ENCODE measurements around the gene ASXL1.

Gene ASXL1

DNA sequence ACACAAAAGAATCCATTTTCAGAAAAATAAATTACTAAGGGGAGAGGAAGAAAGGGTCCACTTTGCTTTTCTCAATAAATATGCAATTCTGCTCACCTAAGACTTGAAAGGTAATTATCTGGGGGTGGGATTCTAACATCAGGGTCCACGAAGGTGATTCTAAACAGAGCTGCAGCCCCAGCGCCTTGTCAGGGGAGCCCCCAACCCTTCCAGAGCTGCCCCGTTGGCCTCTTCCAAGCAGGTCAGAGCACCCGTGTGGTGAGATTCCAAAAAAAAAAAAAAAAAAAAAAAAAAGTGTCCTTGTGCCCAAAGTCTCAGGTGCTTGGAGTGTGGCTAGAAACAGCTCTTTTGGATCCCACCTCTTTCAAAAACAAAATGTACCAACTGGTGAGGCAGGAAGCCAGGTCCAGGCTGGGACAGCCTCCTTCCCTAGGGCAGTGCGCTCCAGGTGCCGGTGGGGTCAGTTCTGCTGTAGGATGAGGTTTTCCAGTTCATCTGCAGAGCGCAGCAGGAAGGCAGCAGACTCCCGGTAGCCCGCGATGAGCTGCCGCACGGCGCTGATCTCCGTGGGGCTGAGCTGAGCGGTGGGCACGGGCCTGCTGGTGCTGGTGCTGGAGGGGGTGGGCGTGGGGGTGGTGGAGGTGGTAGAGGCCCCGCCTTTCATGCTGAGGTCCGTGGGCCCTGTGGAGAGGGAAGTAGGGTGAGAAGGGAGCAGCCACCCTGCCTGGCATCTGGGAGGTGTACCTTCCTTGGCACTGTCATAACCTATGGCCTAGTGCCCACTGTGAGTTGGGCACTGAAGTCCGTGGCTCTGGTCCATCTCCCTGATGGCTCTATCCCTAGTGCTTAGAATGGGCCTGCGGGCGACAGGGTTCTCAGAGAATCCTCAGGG is 89.3 kb downstream of the ASXL1 start:
- H2AFZ ChIP-seq = no peak overlapping the region
- no peaks in the 10 kb centered on the region for H3K9me3 ChIP-seq (ENCODE audit: control insufficient read depth, low read length)
- no peak overlapping the region for H3K9ac ChIP-seq
- H3K79me2 ChIP-seq = no peaks in the 10 kb centered on the region
- H3K36me3 ChIP-seq (ENCODE audit: control insufficient read depth, insufficient read depth, low read length) = no peaks in the 10 kb centered on the region
- H3K4me2 ChIP-seq (ENCODE audit: low read length) = no peak overlapping the region
- H3K4me1 ChIP-seq = peaks cover 4% of the 10 kb centered on the region
- no peaks in the 10 kb centered on the region for H3K27me3 ChIP-seq (ENCODE audit: control insufficient read depth, insufficient read depth, low read length)
- TF ChIP-seq, protein P1, sequence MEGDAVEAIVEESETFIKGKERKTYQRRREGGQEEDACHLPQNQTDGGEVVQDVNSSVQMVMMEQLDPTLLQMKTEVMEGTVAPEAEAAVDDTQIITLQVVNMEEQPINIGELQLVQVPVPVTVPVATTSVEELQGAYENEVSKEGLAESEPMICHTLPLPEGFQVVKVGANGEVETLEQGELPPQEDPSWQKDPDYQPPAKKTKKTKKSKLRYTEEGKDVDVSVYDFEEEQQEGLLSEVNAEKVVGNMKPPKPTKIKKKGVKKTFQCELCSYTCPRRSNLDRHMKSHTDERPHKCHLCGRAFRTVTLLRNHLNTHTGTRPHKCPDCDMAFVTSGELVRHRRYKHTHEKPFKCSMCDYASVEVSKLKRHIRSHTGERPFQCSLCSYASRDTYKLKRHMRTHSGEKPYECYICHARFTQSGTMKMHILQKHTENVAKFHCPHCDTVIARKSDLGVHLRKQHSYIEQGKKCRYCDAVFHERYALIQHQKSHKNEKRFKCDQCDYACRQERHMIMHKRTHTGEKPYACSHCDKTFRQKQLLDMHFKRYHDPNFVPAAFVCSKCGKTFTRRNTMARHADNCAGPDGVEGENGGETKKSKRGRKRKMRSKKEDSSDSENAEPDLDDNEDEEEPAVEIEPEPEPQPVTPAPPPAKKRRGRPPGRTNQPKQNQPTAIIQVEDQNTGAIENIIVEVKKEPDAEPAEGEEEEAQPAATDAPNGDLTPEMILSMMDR (IDR thresholded peaks at IDR 0.05) = no peak
- H3K4me3 ChIP-seq (ENCODE audit: low read depth, low read length) = no peak overlapping the region
- H3K27ac ChIP-seq = no peak overlapping the region

DNA sequence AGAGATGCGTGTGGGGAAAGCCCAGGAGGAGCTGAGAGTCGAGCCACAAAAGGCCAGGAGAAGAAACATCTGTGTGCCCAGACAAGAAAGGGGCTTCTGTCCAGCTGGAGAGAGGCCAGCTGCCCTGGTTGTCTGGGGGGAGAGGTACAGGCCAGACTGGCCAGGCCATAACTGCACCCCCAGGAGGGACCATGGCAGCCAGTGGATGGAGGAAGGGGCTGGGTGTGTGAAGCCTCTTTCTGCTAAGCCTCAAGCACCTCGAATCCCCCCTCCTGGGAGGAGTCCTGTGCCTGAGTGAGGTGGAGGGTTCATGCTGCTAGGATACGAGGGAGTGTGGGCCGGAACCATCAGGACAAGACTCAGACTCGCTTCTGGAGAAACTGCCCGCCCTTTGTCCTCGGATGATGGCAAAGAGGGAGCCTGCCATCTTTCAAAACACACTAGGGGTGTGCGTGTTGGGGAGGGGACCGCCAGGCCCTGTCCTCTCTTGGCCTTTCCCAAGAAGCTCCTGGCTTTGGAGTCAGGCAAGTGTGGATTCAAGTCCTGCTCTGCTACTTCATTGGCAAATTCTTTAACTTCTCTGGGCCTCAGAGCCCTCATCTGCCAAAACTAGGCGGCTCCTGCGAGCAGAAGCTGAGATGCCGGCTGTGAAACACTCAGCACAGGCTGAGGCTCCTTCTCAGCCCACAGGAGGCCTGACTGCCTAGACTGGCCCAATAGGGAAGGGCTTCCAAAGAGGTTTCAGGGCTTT is 90.3 kb downstream of the ASXL1 start:
- Histone ChIP-seq H3K9me3 (ENCODE audit: control insufficient read depth, low read length) (no peaks in the 10 kb centered on the region), H3K27ac (no peak overlapping the region), H2AFZ (no peak overlapping the region), H3K4me2 (ENCODE audit: low read length) (no peak overlapping the region), H3K9ac (no peak overlapping the region), H3K4me3 (ENCODE audit: low read depth, low read length) (no peak overlapping the region), H3K79me2 (no peaks in the 10 kb centered on the region), H3K27me3 (ENCODE audit: control insufficient read depth, insufficient read depth, low read length) (no peaks in the 10 kb centered on the region), H3K4me1 (peaks cover 4% of the 10 kb centered on the region), H3K36me3 (ENCODE audit: control insufficient read depth, insufficient read depth, low read length) (no peaks in the 10 kb centered on the region)
- TF ChIP-seq, protein P1 (IDR thresholded peaks at IDR 0.05) = no peak

DNA sequence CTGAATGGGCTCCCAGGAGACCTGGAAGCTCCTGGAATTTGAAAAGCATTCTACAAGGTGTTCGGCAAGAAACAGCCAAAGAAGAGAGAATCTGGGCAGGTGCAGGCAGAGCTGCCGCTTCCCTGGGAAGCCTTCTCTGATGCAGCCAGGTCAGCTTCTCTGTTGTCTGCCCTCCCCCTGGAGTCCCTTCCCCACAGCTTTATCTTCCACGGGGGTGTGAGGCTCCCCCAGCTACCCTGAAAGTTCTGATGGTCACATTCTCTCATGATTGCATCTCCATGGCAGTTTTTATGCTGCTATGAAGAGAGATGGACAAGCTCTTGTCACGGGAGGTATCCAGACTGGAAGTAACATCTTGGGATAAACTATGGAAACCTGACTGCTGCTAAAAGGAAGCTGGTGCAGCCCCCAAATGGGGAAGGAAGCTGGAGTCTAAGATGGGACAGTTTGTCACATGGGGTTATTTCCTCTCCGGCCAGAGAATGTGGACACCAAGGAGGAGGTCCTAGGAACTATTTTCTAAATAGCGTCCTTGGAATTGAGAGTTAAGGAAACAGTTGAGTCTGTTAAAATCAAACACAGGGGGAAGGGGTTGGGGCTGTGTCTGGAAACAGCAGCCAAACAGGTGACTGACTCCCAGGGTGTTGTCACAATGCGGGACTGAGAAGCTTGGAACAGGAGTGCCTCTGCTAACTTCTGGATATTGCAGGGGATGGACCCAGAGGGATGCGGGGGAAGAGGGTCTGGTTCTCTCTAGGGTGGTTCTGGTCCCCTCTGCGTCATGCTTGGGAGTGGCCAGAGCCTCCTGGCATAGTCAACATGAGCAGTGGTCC is 91.1 kb downstream of the ASXL1 start:
- no peaks in the 10 kb centered on the region for H3K9me3 ChIP-seq (ENCODE audit: control insufficient read depth, low read length)
- H3K27ac ChIP-seq = no peak overlapping the region
- no peaks in the 10 kb centered on the region for H3K27me3 ChIP-seq (ENCODE audit: control insufficient read depth, insufficient read depth, low read length)
- H2AFZ ChIP-seq = no peak overlapping the region
- H3K79me2 ChIP-seq = no peaks in the 10 kb centered on the region
- no peak overlapping the region for H3K9ac ChIP-seq
- no peak overlapping the region for H3K4me3 ChIP-seq (ENCODE audit: low read depth, low read length)
- H3K4me2 ChIP-seq (ENCODE audit: low read length) = no peak overlapping the region
- TF ChIP-seq, protein P1 (IDR thresholded peaks at IDR 0.05) = no peak
- peaks cover 4% of the 10 kb centered on the region for H3K4me1 ChIP-seq
- H3K36me3 ChIP-seq (ENCODE audit: control insufficient read depth, insufficient read depth, low read length) = no peaks in the 10 kb centered on the region

DNA sequence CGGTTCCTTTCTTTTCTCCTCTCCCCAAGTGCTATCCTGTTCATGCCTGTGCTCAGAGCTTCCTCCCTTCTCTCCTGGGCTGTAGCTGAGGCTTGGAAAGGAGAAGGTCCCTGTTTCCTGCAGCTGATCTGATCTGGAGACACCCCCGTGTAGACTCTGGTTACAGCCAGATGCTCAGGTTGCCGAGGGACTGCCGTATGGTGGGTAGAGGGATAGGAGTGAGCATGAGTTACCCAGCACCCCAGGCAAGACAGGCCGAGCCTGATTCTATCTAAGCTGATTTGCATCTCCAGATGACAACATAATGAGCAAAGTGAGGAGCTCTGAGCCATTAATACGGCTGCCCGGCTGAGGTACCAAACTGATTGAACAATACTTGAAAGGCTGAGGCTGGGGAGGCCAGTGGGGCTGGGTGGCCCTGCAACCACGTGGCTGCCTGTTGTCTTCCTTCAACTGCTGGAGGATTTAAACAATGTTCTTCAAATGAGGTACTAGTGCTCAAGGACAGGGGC is 91.8 kb downstream of the ASXL1 start:
- Histone ChIP-seq H3K27ac (no peak overlapping the region), H3K4me2 (ENCODE audit: low read length) (no peak overlapping the region), H3K27me3 (ENCODE audit: control insufficient read depth, insufficient read depth, low read length) (no peaks in the 10 kb centered on the region), H3K9ac (no peak overlapping the region), H2AFZ (no peak overlapping the region), H3K9me3 (ENCODE audit: control insufficient read depth, low read length) (no peaks in the 10 kb centered on the region), H3K4me1 (peaks cover 4% of the 10 kb centered on the region), H3K4me3 (ENCODE audit: low read depth, low read length) (no peak overlapping the region), H3K36me3 (ENCODE audit: control insufficient read depth, insufficient read depth, low read length) (no peaks in the 10 kb centered on the region), H3K79me2 (no peaks in the 10 kb centered on the region)
- TF ChIP-seq, protein P1 (IDR thresholded peaks at IDR 0.05) = no peak

Measured in parathyroid adenoma (tissue), 2 donors.